Central memory CD4-positive, alpha-beta T cell (primary cell): ENCODE results near the gene MFSD1.
"Not testable (repeated sequence)": the region's sequence is repeated elsewhere in the genome, so short reads cannot be mapped to it uniquely, and the experiment has no call there.

Experiments used
- DNase-seq: peaks from one replicate; pipeline ENCODE4 v3.0.0; 2022

The MFSD1 gene

GRCh38 chr3:158776531-158776930 is 25.3 kb upstream of the MFSD1 start:
- DNase-seq: no peak

- no peak for DNase-seq
These were observed 24.5 kb upstream of the MFSD1 start for GRCh38 chr3:158777161-158777873.

GRCh38 chr3:158780766-158781165 is 21.1 kb upstream of the MFSD1 start:
- no peak for DNase-seq

GRCh38 chr3:158781191-158781590 is 20.7 kb upstream of the MFSD1 start:
- DNase-seq: no peak

GRCh38 chr3:158781849-158782248 is 20.0 kb upstream of the MFSD1 start:
- no peak for DNase-seq

- no peak for DNase-seq
These were observed 19.4 kb upstream of the MFSD1 start for GRCh38 chr3:158782283-158782989.

GRCh38 chr3:158783051-158783450 is 18.8 kb upstream of the MFSD1 start:
- no peak for DNase-seq

- DNase-seq: no peak
These were observed 15.9 kb upstream of the MFSD1 start for GRCh38 chr3:158785972-158786371.

- DNase-seq: no peak
These were observed 13.4 kb upstream of the MFSD1 start for GRCh38 chr3:158788446-158788845.

GRCh38 chr3:158789592-158789991 is 12.3 kb upstream of the MFSD1 start:
- DNase-seq: no peak

GRCh38 chr3:158790901-158791589 is 10.8 kb upstream of the MFSD1 start:
- peak; percentile 58 for DNase-seq

GRCh38 chr3:158791590-158791920 is 10.3 kb upstream of the MFSD1 start:
- not testable (repeated sequence) for DNase-seq

GRCh38 chr3:158792709-158793108 is 9.1 kb upstream of the MFSD1 start:
- no peak for DNase-seq

GRCh38 chr3:158794206-158794605 is 7.6 kb upstream of the MFSD1 start:
- no peak for DNase-seq

- DNase-seq: no peak
These were observed 6.8 kb upstream of the MFSD1 start for GRCh38 chr3:158794936-158795518.

- DNase-seq: no peak
These were observed 653 bp upstream of the MFSD1 start for GRCh38 chr3:158801201-158801600.

- DNase-seq: no peak
These were observed 785 bp downstream of the MFSD1 start for GRCh38 chr3:158802409-158803268.

GRCh38 chr3:158804441-158804840 is 2.6 kb downstream of the MFSD1 start:
- DNase-seq: no peak

- DNase-seq: no peak
These were observed 6.8 kb downstream of the MFSD1 start for GRCh38 chr3:158808697-158809096.

GRCh38 chr3:158809642-158810041 is 7.8 kb downstream of the MFSD1 start:
- DNase-seq: no peak

- DNase-seq: no peak
These were observed 9.2 kb downstream of the MFSD1 start for GRCh38 chr3:158810823-158811724.

- no peak for DNase-seq
These were observed 17.4 kb downstream of the MFSD1 start for GRCh38 chr3:158819282-158819681.
